ENCODE measurements around the gene ZNF516.

Gene ZNF516

DNA sequence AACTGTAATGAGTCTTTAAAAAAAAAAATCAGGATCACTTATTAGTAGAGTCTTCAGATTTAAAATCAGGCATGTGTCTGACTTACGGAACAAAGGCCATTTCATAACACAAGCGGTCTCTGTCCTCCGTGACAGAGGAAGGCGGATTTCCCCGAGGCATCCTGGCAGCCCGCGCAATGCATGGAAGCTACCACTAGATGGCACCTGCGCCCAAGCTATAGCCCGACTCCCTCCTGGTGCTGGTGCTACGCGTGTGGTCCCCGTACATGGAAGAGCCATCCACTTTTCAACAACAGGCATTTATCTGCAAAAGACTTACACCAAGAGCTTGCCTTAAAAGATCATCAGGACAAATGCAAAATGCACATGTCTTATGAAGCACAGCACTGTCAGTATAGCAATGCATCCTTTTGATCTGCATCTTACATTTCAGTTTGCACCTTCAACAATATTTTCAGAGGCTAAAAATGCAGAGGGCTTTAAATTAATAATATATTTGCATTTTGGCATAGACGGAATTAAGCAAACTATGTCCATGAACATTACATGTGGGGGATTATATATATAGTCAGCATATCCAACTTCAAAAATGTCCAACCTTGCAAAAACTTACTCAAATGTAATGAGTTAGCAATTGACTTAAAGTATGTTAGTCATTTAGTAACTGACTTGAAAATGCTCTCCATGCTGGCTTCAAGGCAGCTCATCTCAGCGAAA lies 96.0 kb downstream of the ZNF516 start:
- peak; percentile 97 for DNase-seq (ENCODE audit: low spot score)

DNA sequence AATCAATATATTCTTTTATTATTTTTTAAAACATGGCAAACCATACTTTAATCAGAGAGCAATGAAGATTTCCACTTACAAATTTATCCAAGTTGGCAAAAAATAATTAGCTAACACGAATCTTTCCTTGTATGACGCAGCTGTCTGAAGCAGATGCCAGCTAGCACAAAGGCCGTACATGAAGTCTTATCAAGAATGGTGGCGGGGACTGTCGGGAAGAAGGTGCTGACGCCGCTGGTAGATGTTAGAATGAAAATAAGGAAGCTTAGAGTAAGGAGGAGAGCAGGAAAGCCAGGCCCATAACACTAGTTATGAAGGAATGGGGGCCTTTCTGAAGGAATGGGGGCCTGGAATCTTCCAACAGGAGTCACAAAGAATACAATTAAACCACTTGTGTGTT lies 96.7 kb downstream of the ZNF516 start:
- DNase-seq (ENCODE audit: low spot score) = no peak

DNA sequence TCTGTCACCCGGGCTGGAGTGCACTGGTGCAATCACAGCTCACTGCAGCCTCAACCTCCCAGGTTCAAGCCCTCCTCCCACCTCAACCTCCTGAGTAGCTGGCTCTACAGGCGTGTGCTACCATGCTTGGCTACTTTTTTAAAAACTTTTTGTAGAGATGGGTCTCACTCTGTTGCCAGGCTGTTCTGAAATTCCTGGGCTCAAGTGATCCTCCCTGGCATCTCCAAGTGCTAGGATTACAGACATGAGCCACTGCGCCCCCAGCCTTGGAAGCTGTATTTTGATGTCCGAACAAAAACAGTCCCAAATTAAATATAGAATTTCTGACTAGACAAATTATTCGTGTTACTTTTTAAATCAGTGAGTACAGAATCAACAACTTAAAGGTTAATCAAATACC lies 97.4 kb downstream of the ZNF516 start:
- DNase-seq (ENCODE audit: low spot score) = no peak

DNA sequence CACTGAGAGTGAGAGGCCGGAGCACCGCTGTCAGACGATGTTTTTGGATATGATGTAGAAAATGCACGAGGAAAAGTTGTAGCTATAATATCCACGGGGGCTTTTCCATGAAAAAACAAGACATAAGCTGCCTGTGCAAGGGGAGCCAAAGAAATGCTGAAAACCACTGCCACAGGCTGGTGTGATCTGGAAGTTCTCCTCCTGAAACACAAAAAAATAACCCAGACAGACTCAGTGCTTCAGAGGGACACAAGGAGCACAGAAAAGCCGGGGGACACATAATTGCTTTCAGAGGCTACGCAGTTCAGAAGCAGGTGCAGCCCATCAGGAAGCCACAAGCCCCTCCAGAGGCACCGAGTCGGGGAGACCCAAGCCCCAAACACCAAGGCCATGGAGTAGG lies 98.2 kb downstream of the ZNF516 start:
- DNase-seq (ENCODE audit: low spot score) = no peak

DNA sequence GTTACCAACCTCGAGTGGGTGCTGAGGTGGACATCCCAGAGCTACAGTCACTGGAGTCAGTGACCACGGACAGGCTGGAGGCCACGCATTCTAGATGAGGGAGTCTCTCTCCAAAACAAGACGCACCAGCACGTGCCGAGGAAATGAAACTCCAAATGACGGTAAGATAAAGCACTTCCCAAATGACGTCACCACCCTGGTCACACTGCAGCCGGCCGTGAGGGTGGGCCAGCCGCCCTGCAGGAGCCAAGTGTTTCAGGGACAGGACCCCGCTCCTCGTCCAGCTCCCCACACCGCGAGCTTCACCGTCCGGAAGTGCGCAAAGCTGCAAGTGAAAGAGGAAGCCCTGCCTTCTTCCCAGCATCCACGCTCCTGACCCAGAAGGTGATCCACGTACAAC lies 99.4 kb downstream of the ZNF516 start:
- DNase-seq (ENCODE audit: low spot score) = no peak

DNA sequence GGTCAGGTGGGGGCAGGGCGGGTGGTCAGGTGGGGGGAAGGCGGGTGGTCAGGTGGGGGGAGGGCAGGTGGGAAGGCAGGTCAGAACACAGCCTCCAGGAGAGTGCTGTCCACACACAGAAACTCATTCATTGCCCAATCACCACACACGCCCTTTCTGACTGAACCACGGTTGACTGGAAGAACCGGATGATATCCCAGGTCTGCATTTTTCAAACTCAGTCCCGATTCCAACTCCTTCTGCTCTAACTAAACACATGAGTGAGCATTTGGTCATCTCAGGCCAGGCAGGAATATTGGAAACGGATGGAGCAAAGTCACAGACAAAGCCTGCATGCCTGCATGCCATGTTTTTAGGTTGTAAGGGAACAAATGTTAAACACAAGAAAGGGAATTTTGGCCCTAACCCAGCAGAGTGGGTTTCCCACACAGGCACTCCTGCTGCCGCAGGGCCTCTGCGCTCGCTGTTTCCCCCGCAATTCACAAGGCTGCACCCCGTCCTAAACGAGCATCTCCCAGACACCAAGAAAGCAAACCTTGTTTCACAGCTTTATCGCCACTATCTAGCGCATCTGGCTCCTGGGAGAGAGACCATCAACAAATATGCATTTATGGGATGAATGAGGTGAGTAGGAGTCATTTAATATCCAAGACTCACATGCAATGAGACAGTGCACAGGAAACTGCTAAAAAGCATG lies 100.1 kb downstream of the ZNF516 start:
- no peak for DNase-seq (ENCODE audit: low spot score)

DNA sequence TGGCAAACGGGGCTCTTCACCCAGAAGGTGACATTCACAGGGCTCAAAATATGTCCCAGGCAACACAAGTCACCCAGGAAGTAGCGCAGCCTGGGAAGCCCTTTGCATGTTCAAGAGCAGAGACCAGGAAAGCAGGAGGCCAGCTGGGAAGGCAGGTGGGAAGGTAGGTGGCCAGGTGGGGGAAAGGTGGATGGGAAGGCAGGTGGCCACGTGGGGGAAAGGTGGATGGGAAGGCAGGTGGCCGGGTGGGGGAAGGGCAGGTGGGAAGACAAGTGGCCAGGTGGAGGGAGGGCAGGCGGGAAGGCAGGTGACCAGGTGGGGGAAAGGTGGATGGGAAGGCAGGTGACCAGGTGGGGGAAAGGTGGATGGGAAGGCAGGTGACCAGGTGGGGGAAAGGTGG lies 102.7 kb downstream of the ZNF516 start:
- no peak for DNase-seq (ENCODE audit: low spot score)

DNA sequence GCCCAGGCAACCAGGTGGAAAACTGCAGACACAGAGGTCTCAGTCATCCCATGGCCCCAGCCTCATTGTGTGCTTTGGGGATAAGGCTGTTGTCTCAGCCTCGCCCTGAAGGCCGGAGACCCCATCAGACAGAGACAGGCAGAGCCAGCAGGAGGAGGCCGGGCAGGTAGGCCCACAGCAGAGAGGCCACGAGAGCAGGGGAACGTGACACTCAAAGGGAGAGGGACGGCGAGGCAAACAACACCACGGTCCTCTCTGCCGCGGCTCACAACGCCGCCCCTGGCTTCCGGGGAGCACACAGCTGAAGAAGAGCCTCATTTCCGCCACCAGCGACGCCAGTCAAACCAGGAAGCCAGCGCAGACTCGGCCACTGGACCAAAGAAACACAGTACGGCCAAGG lies 103.3 kb downstream of the ZNF516 start:
- no peak for DNase-seq (ENCODE audit: low spot score)

DNA sequence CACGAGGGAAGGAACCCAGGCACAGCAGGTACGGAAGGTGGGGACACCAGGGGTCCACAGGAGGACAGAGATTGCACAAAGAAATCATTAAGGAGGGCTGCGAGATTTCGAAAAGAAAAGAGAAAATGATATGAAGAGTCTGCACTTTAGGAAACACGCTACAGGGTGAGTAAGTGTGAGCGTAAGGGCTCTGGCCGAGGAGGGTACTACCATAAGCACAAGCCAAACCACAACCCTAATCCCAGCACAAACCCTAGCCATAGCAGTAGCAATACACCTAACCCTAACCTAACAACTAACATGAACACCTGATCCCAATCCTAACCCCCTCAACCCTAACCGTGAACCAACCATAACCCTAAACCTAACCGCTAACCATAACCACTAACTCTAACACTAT lies 104.0 kb downstream of the ZNF516 start:
- DNase-seq (ENCODE audit: low spot score) = no peak

DNA sequence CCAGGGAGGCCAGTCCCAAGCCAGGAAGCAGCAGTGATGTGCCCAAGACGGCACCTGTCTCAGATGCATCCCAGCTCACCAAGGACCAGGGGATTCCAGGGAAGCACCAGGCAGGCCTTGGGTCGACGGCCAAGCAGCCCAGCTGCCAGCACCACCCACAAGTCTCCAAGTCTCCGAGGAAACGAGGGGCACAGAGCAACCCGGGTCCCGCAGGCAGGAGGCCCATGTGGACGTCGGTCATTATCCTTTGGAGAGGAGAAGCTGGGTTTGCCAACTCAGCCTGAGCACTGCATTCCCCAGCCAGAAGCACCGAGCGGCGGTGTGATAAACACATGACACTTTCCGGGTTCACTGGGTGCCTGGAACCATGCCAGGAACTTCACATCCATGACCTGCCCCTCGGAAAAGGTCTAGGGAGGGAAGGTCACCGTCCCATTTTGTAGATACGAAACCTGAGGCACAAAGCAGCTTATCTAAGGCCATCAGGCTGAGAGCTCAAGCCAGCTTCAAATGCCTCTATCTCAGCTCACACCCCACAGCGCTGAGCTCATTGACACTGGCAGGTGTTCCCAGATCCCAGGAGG lies 104.5 kb downstream of the ZNF516 start:
- DNase-seq (ENCODE audit: low spot score) = no peak

DNA sequence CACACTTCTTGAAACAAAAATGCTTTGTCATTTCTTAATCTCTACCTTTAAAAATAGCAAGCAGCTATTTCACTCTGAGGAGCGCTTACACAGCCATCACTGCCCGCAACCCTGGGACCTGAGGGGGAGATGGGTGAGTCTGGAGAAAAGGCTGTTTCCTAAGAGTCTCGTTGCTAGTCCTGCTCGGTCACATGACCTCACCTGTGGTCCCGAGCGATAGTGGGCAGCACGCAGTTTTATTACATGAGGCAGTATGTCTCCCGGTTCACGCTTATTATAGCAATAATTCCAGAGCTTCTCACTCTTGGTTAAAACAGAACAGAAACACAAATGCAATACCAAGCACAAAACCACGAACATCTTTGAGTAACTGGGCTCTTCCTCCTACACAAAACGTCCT lies 105.3 kb downstream of the ZNF516 start:
- no peak for DNase-seq (ENCODE audit: low spot score)

DNA sequence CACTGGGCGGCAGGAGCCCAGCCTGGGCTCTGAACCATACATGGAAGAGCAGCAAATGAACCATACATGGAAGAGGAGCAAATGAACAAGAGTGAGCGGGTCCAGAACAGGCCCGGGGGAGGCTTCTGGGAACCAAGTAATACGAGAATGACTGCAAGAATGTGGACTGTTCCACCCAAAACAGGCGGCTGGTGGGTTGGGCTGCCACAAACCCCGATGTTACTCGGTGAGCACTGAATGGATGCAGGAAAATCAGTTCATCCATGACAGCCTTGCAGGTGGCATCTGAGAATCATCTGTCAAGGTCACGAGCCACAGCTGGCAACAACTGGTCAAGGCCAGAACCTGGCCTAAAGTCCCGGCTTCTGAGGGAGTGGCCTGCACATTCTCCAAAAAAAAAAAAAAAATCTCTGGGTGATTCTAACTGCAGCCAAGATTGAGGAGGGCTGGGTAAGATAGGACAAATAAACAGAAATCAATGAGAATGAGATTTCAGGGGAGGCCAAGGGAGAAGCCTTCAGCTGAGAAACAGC lies 106.1 kb downstream of the ZNF516 start:
- no peak for DNase-seq (ENCODE audit: low spot score)

DNA sequence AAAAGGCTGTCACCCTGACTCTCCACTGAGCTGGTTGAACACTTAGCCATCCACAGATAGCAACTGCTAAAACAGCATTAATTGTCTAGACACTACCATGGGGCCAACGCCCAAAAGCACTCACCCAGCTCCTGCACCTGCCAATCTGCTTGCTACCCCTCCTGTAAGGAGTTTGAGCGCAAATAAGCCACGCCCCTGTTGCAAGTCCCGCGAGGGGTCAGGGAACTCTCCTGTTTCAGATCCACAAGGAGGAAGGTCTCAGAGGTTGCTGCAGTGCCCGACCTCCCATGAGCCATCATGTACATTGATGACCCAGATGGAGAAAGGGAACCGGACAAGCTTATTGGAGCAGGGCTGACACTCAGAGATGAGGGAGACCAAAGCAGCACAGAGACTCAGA lies 106.8 kb downstream of the ZNF516 start:
- DNase-seq (ENCODE audit: low spot score) = no peak

DNA sequence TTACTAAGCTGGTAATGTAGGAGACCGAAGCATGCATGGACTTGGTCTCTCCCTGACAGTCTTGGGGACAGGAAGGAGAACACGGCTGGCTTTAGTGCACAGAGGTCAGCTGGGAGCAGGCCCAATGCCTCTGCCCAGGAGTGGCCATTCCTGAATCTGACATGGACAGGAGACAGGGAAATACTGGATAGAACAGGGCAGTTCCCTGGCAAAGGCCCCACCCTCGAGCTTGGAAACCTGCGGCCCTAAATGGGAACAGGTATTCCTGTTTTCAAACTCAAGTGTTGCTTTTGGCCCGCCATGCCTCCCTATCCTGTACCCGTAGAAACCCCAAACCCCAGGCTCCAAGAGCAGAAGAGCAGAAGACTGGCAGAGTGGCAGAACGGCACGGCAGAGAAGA lies 107.4 kb downstream of the ZNF516 start:
- DNase-seq (ENCODE audit: low spot score) = no peak

DNA sequence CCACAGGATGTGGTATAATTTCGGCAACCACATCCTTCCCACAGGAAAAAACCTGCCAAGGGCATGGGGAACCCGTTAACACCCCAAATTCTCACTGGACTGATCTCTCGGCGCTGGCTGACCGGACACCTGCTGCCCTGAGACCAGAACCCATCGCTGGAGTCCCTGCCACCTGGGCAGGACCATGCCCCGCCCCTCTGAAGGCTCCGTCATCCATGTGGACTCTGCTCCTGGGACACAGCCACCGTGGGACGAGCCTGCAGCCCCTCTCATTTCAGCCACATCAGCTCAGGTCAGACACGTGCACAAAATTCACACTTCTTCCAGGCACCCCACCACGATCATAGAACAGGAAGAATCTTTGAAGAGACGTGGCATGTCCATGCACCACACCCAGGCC lies 108.2 kb downstream of the ZNF516 start:
- no peak for DNase-seq (ENCODE audit: low spot score)

DNA sequence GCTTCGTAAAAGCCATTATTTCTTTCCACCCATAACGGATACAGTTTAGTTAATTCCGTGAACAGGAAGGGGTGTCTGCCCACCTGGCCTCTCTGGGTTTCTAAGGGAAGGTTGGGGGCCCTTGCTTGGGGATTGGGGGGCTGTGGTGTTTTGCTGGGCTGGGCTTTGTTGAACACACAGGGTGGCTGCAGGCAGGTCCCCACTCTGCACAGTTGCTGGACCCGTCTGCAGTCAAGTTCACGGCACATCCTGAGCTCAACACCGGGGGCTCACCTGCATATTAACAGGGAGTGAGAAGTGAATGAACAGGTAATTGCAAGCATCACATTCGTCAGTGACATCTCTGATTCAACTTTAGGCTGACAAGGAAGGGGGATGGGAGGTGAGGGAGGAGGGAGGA lies 109.0 kb downstream of the ZNF516 start:
- no peak for DNase-seq (ENCODE audit: low spot score)

DNA sequence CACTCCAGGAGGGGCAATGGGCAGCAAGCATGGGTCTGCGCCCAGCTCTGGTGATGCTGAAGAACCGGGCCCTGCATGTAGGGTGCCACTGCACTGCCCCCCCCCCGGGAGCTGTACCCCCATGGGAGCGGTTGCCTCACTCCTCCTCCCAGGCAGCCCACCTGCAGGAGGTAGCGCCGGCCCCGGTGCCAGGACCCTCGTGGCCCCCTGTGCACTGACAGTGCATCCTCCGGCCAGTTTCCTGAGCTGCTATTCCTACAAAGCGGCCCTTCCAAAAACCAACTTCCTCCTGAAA lies 109.4 kb downstream of the ZNF516 start:
- no peak for DNase-seq (ENCODE audit: low spot score)

DNA sequence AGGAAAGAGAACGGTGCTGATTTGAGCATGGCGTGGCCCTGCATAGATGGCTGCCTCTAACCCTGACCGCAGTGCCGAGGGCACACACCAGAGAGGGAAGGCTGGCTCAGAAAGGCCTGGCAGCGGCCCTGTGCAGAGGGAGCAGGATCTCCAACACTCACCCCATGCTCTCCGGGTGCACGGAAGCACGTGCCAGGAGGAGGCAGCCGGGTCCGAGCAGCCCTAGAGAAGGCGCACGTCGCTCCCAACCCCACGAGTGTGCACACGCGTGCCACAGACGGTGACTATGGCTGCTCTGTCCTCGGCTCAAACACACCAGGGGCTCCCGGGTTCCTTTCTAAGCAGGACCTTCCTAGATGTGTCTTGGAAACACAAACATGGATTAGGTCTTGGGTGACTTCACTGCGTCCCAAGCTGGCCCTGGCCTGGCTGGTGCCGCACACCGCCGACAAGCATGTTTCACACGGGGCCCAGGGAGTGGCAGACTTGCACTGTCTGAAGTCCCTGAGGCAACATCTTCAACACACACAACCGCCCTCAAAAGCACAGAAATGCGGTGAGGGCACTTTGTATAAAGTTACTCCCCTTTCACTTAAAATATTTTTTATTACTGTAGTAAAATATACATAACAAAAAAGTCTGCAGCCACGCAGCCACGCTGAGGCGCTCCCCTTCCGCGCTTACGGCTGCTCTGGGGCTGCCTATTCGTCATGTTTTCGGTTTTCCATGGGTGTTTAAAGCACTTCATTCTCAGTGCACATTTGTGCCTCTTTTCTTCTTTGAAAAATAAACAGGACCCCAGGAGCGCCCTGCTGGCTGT lies 110.0 kb downstream of the ZNF516 start:
- DNase-seq (ENCODE audit: low spot score) = no peak

DNA sequence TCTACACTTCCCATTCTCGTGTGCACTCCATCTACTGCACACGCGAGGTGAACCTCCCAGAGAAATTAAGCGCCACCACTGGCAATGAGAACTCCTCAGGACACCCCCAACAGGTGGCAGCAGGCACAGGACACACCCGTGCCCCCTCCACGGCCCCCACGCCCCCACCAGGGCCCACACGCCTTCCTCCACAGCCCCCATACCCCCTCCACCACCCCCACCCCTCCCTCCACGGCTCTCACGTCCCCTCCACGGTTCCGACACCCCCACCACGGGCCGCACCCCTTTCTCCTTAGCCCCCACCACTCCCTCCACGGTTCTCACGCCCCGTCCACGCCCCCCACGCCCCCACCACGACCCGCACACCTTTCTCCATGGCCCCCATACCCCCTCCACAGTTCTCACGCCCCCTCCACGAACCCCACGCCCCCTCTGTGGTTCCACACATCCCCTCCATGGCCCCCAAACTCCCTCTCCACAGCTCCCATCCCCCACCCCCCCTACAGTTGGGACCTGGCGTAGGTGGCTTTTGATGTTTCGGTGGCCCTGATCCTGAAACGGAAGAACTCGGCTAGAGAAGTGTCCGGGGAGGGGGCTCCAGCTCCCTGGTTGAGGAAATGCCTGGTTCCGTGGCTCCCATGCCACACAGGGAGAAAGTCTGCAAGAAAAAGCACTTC lies 110.8 kb downstream of the ZNF516 start:
- DNase-seq (ENCODE audit: low spot score) = no peak

DNA sequence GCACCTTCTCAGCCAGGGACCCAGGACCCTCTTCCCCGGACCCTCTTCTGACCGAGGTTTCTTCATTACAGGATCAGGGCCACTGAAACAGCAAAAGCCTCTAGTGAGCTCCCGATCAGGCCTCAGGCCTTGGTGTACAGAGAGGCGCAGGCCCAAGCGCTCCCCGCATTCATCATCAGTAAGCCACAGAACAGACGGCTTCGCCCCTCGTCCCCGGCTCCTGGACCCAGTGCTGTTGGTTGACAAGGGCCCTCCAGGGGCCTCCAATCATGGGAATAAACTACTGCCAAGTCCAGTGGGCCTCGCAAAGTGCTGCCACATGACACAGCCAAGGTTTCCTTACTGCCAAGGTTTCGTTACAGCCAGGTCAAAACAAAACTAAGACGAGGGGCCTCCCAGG lies 111.4 kb downstream of the ZNF516 start:
- DNase-seq (ENCODE audit: low spot score) = no peak

DNA sequence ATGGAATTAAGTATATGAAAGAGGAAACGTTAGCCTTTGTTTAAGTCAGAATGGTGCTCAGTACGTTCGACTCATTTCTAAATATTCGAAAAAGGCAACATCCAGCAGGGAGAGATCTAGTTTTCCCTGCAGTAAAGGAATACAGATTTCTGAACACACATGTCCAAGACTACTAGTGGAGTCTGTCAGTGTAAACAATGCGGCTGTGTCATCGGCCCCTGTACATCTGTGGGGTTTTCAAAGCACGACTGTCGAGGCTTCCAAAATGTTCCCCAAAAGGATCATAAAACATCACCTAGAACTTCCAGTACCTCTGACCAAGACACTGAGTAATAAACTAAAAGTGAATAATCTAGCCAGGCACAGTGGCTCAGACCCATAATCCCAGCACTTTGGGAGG lies 112.8 kb downstream of the ZNF516 start:
- no peak for DNase-seq (ENCODE audit: low spot score)

DNA sequence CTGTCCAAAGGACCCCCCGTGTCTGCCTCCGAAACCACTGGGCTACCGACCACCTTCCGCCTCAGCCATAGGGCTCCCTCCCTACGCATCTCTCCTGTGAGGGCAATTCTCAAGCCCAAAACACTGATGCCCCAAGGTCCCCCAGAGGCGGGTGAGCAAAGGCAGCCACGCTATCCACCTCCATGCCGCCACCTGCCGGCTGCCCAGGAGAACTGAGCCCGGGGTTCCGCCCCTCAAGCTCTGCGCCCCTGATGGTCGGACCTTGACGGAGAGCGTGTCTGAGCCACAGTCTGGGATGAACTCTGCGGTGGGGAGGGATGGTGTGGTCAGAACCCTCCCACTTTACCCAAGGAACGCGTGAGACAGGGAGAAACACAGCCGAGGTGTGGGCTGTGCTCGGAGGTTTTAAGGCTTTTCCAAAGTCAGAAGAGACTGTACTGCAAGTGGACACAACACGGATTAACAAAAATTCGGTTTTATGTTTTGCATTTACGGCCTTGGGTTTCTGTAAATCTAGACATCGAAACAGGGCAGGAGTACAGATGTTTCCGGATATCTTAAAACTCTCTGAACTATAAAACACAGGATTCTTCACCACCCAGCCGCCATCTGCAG lies 114.1 kb downstream of the ZNF516 start:
- DNase-seq (ENCODE audit: low spot score) = peak; percentile 60
